HL-60 (cell line): Measurements from ENCODE around the gene CTSK.
A peak's percentile ranks its signal among the peaks of the same experiment; 100 is the strongest.
"Not testable (repeated sequence)": the region's sequence is repeated elsewhere in the genome, so short reads cannot be mapped to it uniquely, and the experiment has no call there.

Experiments
- DNase-seq, 2 experiments: peaks; one replicate each; pipeline ENCODE4 v3.0.0-alpha.2; 2010 to 2020; ENCODE audit warnings: low read depth in 1 of 2, low spot score in 1 of 2
- H3K27ac ChIP-seq: fragments of 250-450 bp; sonication (Bioruptor Pico); replicated peaks from 2 replicates; pipeline ENCODE4 v1.5.1; 2020; ENCODE audit warnings: mild to moderate bottlenecking, moderate library complexity
- H3K27me3 ChIP-seq: fragments of 250-450 bp; sonication (Bioruptor Pico); 2 replicates; pipeline ENCODE4 v1.5.1; 2021; ENCODE audit warnings: mild to moderate bottlenecking, moderate library complexity; ENCODE audit not compliant: insufficient read depth, poor library complexity, severe bottlenecking
- H3K4me3 ChIP-seq: replicated peaks from 2 replicates; pipeline ENCODE4 v1.5.1; 2011; ENCODE audit warnings: mild to moderate bottlenecking, control low read depth, low read length; ENCODE audit not compliant: insufficient read depth
- GABPA ChIP-seq: IDR thresholded peaks from 2 replicates; pipeline ENCODE4 v1.6.1; 2012; ENCODE audit warnings: low read depth
- POLR2AphosphoS5 ChIP-seq: IDR thresholded peaks from 2 replicates; pipeline ENCODE4 v1.6.1; 2012; ENCODE audit warnings: low read depth
- SPI1 ChIP-seq: IDR thresholded peaks from 2 replicates; pipeline ENCODE4 v1.6.1; 2012; ENCODE audit warnings: low read depth, mild to moderate bottlenecking, borderline replicate concordance
- long read RNA-seq: library from polyadenylated mRNA; unstranded; transcript quantifications from one replicate; pipeline ENCODE4 v2.0.0, GENCODE V29; 2020
- TF ChIP-seq, protein P1 (sequence below): IDR thresholded peaks from 2 replicates; pipeline ENCODE4 v1.6.1; 2012; ENCODE audit warnings: low read depth; ENCODE audit not compliant: insufficient replicate concordance
- TF ChIP-seq, protein P2 (sequence below): IDR thresholded peaks from one replicate; pipeline ENCODE4 v1.5.1; 2011; ENCODE audit warnings: low read length, control low read depth, inconsistent platforms; ENCODE audit not compliant: insufficient read depth

Gene CTSK
- long read RNA-seq = 0 reads

DNA sequence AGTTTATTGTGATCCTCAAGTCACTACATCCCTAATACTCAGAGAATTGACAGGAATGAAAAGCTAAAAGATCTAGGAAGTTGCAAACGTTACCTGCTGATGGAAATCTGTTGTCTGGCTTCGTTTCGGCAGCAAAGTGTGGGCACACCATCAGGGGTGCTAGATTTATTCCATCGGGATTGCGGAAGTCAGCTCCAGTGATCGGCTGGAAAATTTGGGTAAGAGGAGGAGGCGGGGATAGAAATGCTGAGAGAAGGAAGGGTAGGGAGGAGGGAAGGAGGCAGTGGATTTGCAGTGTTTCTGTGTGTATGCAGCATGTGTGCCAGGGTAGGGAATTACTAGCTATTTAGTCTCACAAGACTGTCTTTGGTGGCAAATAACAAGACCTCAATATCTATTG is at the start of gene CTSK:
Gene CTSK, minus strand, starts transcription at position 140 of the 400 bp plus-strand sequence. CDS start 1,455 bp downstream, outside the sequence.
- no peaks in the 10 kb centered on the region for H3K27me3 ChIP-seq
- DNase-seq = no peak
- H3K4me3 ChIP-seq = no peak within 1 kb of the TSS
- H3K27ac ChIP-seq = peak within 1 kb of the TSS; percentile 36
- TF ChIP-seq, protein P1, sequence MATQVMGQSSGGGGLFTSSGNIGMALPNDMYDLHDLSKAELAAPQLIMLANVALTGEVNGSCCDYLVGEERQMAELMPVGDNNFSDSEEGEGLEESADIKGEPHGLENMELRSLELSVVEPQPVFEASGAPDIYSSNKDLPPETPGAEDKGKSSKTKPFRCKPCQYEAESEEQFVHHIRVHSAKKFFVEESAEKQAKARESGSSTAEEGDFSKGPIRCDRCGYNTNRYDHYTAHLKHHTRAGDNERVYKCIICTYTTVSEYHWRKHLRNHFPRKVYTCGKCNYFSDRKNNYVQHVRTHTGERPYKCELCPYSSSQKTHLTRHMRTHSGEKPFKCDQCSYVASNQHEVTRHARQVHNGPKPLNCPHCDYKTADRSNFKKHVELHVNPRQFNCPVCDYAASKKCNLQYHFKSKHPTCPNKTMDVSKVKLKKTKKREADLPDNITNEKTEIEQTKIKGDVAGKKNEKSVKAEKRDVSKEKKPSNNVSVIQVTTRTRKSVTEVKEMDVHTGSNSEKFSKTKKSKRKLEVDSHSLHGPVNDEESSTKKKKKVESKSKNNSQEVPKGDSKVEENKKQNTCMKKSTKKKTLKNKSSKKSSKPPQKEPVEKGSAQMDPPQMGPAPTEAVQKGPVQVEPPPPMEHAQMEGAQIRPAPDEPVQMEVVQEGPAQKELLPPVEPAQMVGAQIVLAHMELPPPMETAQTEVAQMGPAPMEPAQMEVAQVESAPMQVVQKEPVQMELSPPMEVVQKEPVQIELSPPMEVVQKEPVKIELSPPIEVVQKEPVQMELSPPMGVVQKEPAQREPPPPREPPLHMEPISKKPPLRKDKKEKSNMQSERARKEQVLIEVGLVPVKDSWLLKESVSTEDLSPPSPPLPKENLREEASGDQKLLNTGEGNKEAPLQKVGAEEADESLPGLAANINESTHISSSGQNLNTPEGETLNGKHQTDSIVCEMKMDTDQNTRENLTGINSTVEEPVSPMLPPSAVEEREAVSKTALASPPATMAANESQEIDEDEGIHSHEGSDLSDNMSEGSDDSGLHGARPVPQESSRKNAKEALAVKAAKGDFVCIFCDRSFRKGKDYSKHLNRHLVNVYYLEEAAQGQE = no peak
- TF ChIP-seq POLR2AphosphoS5 = no peak
- TF ChIP-seq SPI1 = no peak
- TF ChIP-seq, protein P2, sequence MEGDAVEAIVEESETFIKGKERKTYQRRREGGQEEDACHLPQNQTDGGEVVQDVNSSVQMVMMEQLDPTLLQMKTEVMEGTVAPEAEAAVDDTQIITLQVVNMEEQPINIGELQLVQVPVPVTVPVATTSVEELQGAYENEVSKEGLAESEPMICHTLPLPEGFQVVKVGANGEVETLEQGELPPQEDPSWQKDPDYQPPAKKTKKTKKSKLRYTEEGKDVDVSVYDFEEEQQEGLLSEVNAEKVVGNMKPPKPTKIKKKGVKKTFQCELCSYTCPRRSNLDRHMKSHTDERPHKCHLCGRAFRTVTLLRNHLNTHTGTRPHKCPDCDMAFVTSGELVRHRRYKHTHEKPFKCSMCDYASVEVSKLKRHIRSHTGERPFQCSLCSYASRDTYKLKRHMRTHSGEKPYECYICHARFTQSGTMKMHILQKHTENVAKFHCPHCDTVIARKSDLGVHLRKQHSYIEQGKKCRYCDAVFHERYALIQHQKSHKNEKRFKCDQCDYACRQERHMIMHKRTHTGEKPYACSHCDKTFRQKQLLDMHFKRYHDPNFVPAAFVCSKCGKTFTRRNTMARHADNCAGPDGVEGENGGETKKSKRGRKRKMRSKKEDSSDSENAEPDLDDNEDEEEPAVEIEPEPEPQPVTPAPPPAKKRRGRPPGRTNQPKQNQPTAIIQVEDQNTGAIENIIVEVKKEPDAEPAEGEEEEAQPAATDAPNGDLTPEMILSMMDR = no peak
- TF ChIP-seq GABPA = no peak

DNA sequence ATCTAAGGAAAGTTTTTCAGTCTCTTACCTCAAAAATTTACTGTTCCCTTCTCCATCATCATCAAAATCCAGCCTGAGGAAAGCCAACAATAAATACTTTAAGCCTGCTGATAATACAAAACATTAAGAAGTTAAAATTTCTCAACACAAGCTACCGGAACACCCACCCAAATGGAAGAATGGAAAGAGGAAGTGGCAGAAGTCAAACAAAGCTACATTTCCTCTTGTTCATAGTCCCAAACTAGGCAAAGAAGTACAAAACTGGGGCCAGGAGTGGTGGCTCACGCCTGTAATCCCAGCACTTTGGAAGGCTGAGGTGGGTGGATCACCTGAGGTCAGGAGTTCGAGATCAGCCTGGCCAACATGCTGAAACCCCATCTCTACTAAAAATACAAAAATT is 44.7 kb upstream of the CTSK start:
- H3K27me3 ChIP-seq, H3K4me3 ChIP-seq: not testable (repeated sequence)
- H3K27ac ChIP-seq = peak overlapping the region; percentile 90
- peak; percentile 34; the same call in 1 of the 2 replicates for TF ChIP-seq GABPA
- peak; percentile 100 for TF ChIP-seq SPI1
- peak; percentile 55 to 68 for DNase-seq

DNA sequence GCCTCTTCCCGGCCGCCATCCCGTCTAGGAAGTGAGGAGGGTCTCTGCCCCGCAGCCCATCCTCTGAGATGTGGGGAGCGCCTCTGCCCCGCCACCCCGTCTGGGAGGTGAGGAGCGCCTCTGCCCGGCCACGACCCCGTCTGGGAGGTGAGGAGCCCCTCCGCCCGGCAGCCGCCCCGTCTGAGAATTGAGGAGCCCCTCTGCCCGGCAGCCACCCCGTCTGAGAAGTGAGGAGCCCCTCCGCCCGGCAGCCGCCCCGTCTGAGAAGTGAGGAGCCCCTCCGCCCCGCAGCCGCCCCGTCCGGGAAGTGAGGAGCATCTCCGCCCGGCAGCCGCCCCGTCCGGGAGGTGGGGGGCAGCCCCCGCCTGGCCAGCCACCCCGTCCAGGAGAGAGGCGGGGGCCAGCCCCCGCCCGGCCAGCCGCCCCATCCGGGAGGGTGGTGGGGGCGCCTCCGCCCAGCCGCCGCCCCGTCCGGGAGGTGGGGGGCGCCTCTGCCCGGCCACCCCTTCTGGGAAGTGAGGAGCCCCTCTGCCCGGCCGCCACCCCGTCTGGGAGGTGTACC is 42.8 kb upstream of the CTSK start:
- not testable (repeated sequence) for H3K27me3 ChIP-seq, H3K4me3 ChIP-seq, DNase-seq, H3K27ac ChIP-seq

DNA sequence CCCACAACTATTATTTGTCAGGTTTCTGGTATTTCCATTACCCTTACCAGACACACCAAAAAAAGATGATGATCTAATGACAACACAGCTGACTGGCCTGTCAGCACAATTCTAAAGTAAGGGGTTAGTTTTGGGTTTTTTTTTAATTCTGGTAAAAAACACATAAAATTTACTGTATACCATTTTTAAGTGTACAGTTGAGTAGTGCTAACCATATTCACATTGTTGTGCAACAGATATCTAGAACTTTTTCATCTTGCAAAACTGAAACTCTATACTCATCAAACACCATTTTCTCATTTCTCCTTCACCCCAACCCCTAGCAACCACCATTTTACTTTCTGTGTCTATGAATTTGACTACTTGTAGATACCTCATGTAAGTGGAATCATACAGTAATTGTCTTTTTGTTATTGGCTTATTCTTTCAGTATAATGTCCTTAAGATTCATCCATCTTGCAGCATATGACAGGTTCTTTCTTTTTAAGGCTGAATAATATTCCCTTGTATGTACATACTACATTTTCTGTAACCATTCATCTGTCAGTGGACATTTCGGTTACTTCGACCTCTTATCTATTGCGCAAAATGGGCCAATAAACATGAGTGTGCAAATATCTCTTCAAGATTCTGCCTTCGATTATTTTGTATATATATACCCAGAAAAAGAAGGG is 38.5 kb upstream of the CTSK start:
- no peak for DNase-seq
- Histone ChIP-seq H3K27me3 (no peaks in the 10 kb centered on the region), H3K4me3 (no peak overlapping the region), H3K27ac (no peak overlapping the region)
- TF ChIP-seq POLR2AphosphoS5 = no peak

DNA sequence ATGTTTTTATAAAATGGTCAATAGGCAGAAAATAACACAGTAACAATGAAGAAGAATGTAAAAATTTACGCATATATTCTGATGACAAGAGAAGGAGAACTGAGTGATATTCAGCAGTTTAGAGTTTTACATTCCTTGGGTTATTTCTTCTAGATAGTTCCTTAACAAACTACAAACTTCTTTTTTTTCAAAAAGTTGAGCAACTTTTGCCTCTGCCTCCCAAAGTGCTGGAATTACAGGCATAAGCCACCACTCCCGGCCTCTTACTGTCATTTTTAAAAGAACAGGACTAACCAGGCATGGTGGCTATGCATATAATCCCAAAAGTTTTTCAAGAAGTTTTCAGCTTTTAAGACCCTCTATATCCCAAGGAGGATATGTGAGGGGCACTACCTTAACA is 35.4 kb upstream of the CTSK start:
- Histone ChIP-seq H3K27me3 (no peaks in the 10 kb centered on the region), H3K27ac (no peak overlapping the region), H3K4me3 (no peak overlapping the region)
- TF ChIP-seq, protein P1 = no peak
- TF ChIP-seq, protein P2 = no peak
- no peak for TF ChIP-seq POLR2AphosphoS5
- no peak for TF ChIP-seq SPI1
- TF ChIP-seq GABPA = no peak
- DNase-seq = no peak
